ENCODE results near the gene PFKFB3.
"Not testable (repeated sequence)": the region's sequence is repeated elsewhere in the genome, so short reads cannot be mapped to it uniquely, and the experiment has no call there.

Gene PFKFB3

GRCh38 chr10:6163364-6164270, 39.1 kb upstream of the PFKFB3 start:
- peak; percentile 87 for DNase-seq (ENCODE audit: low spot score)
- POLR2A ChIA-PET (ENCODE audit: low non-redundant PET), result interaction anchor here (0.6 kb wide), 2 partner anchors 11 to 1928 kb away, joined by 3 read pairs; no protein-coding TSS in a partner anchor
- no peak for TF ChIP-seq CTCF (conservative IDR thresholded peaks at IDR 0.05; ENCODE audit: low read depth)
- H3K27ac ChIP-seq, result peak overlapping the region; percentile 83
- CTCF ChIA-PET, result interaction anchor here (1.0 to 1.1 kb wide), 2 partner anchors 39 to 238 kb away, joined by 4 to 5 read pairs; partner anchors contain the start of gene PFKFB3

GRCh38 chr10:6164271-6165095, 38.2 kb upstream of the PFKFB3 start:
- POLR2A ChIA-PET (ENCODE audit: low non-redundant PET), result no interaction called here
- CTCF ChIA-PET, result interaction anchor here (1.0 kb wide), 1 partner anchor 38 kb away, joined by 4 read pairs; the partner anchor contains the start of gene PFKFB3
- peak overlapping the region; percentile 83 for H3K27ac ChIP-seq
- DNase-seq (ENCODE audit: low spot score), result no peak
- TF ChIP-seq CTCF (conservative IDR thresholded peaks at IDR 0.05; ENCODE audit: low read depth), result no peak

- CTCF ChIA-PET, result no interaction called here
These were observed 37.5 kb upstream of the PFKFB3 start for GRCh38 chr10:6165221-6165725.

GRCh38 chr10:6165933-6166332, 36.8 kb upstream of the PFKFB3 start:
- CTCF ChIA-PET; POLR2A ChIA-PET (ENCODE audit: low non-redundant PET); H3K27ac ChIP-seq; DNase-seq (ENCODE audit: low spot score): not testable (repeated sequence)

More at GRCh38 chr10:6165221-6165725, 37.5 kb upstream of the PFKFB3 start:
- POLR2A ChIA-PET (ENCODE audit: low non-redundant PET), result no interaction called here
- TF ChIP-seq CTCF (conservative IDR thresholded peaks at IDR 0.05; ENCODE audit: low read depth), result no peak
- H3K27ac ChIP-seq, result peak overlapping the region; percentile 83; the same call in 1 of the 2 replicates
- DNase-seq (ENCODE audit: low spot score), result no peak

- POLR2A ChIA-PET (ENCODE audit: low non-redundant PET), result no interaction called here
- CTCF ChIA-PET, result interaction anchor here (0.6 kb wide), 1 partner anchor 14 kb away, joined by 3 read pairs; no protein-coding TSS in a partner anchor
- no peak for TF ChIP-seq CTCF (conservative IDR thresholded peaks at IDR 0.05; ENCODE audit: low read depth)
- no peak overlapping the region for H3K27ac ChIP-seq
- DNase-seq (ENCODE audit: low spot score), result no peak
These were observed 35.3 kb upstream of the PFKFB3 start for GRCh38 chr10:6167456-6167855.

- POLR2A ChIA-PET (ENCODE audit: low non-redundant PET), result no interaction called here
These were observed 34.6 kb upstream of the PFKFB3 start for GRCh38 chr10:6168084-6168483.

More at GRCh38 chr10:6168084-6168483, 34.6 kb upstream of the PFKFB3 start:
- DNase-seq (ENCODE audit: low spot score), result no peak
- CTCF ChIA-PET, result interaction anchor here (0.6 kb wide), 1 partner anchor 17 kb away, joined by 3 read pairs; no protein-coding TSS in a partner anchor
- no peak overlapping the region for H3K27ac ChIP-seq
- no peak for TF ChIP-seq CTCF (conservative IDR thresholded peaks at IDR 0.05; ENCODE audit: low read depth)
